ENCODE data around the gene TMEM63B.

Gene TMEM63B

GRCh38 chr6:44115866-44116265, 11.5 kb upstream of the TMEM63B start:
- TF ChIP-seq CTCF (IDR thresholded peaks at IDR 0.05; ENCODE audit: control extremely low read depth, extremely low read depth, low read depth, missing control alignments), result no peak
- no peak for DNase-seq (ENCODE audit: extremely low spot score)
- ChIA-PET POLR2A (no interaction called here), CTCF (interaction anchor here (0.8 to 15.0 kb wide), 4 partner anchors 18 to 41 kb away, joined by 3 to 110 read pairs (median 5); no protein-coding TSS in a partner anchor)

- no peak for DNase-seq (ENCODE audit: extremely low spot score)
- ChIA-PET POLR2A (no interaction called here), CTCF (interaction anchor here (0.8 to 15.0 kb wide), 5 partner anchors 19 to 121 kb away, joined by 3 to 110 read pairs (median 3); no protein-coding TSS in a partner anchor)
- TF ChIP-seq CTCF (IDR thresholded peaks at IDR 0.05; ENCODE audit: control extremely low read depth, extremely low read depth, low read depth, missing control alignments), result no peak
Observed at GRCh38 chr6:44116641-44117382, 10.5 kb upstream of the TMEM63B start.

GRCh38 chr6:44117397-44118128, 9.8 kb upstream of the TMEM63B start:
- no peak for TF ChIP-seq CTCF (IDR thresholded peaks at IDR 0.05; ENCODE audit: control extremely low read depth, extremely low read depth, low read depth, missing control alignments)
- POLR2A ChIA-PET, result no interaction called here
- no peak for DNase-seq (ENCODE audit: extremely low spot score)
- CTCF ChIA-PET, result interaction anchor here (0.8 to 15.0 kb wide), 8 partner anchors 8 to 348 kb away, joined by 3 to 110 read pairs (median 4); no protein-coding TSS in a partner anchor

GRCh38 chr6:44119704-44120262, 7.6 kb upstream of the TMEM63B start:
- no peak for DNase-seq (ENCODE audit: extremely low spot score)
- ChIA-PET CTCF (interaction anchor here (1.2 to 15.0 kb wide), 2 partner anchors 12 to 22 kb away, joined by 3 to 110 read pairs; no protein-coding TSS in a partner anchor), POLR2A (no interaction called here)
- TF ChIP-seq CTCF (IDR thresholded peaks at IDR 0.05; ENCODE audit: control extremely low read depth, extremely low read depth, low read depth, missing control alignments), result no peak

- no peak for TF ChIP-seq CTCF (IDR thresholded peaks at IDR 0.05; ENCODE audit: control extremely low read depth, extremely low read depth, low read depth, missing control alignments)
- ChIA-PET CTCF (interaction anchor here (0.6 to 2.8 kb wide), 5 partner anchors 8 to 192 kb away, joined by 3 to 8 read pairs (median 5); partner anchors contain the start of gene AARS2), POLR2A (no interaction called here)
- DNase-seq (ENCODE audit: extremely low spot score), result no peak
Observed at GRCh38 chr6:44120692-44121443, 6.5 kb upstream of the TMEM63B start.

- no peak for TF ChIP-seq CTCF (IDR thresholded peaks at IDR 0.05; ENCODE audit: control extremely low read depth, extremely low read depth, low read depth, missing control alignments)
- DNase-seq (ENCODE audit: extremely low spot score), result no peak
- ChIA-PET POLR2A (no interaction called here), CTCF (interaction anchor here (0.8 to 2.8 kb wide), 6 partner anchors 10 to 48 kb away, joined by 3 to 8 read pairs (median 3); no protein-coding TSS in a partner anchor)
Observed at GRCh38 chr6:44122801-44123200, 4.6 kb upstream of the TMEM63B start.
